Tibial nerve (tissue), 4 donors: Measurements from ENCODE around the gene BANP. TPM values are rescaled to one million over a fixed set of nuclear protein-coding genes. Genes with fewer than 3 reads are reported as not detected.
"Not testable (repeated sequence)": the region's sequence is repeated elsewhere in the genome, so short reads cannot be mapped to it uniquely, and the experiment has no call there.

Source experiments
- DNase-seq, 2 donors: peaks; one replicate each; pipeline ENCODE4 v3.0.0-alpha.2; 2019; ENCODE audit warnings: low spot score in 2 of 2
- H3K27ac ChIP-seq, 4 donors: fragments of 200-600 bp; sonication (generic) in 3 of 4; one replicate each; pipeline ENCODE4 v1.5.1; 2017 to 2019; ENCODE audit warnings: mild to moderate bottlenecking in 1 of 4
- H3K27me3 ChIP-seq, 2 donors: fragments of 200-600 bp; sonication (generic) in 1 of 2; one replicate each; pipeline versions ENCODE4 v1.5.1 to v1.6.0; 2017 to 2019
- H3K36me3 ChIP-seq, 3 donors: fragments of 200-600 bp; sonication (generic); one replicate each; pipeline ENCODE4 v1.5.1; 2018 to 2019
- H3K4me1 ChIP-seq, 4 donors: fragments of 200-600 bp; sonication (generic) in 3 of 4; one replicate each; pipeline ENCODE4 v1.5.1; 2017 to 2019
- H3K4me3 ChIP-seq, 4 donors: fragments of 200-600 bp; sonication (generic) in 3 of 4; one replicate each; pipeline ENCODE4 v1.5.1; 2017 to 2019; ENCODE audit warnings: mild to moderate bottlenecking in 1 of 4, moderate library complexity in 1 of 4
- H3K9me3 ChIP-seq, 4 donors: fragments of 200-600 bp; sonication (generic) in 3 of 4; one replicate each; pipeline ENCODE4 v1.5.1; 2017 to 2019
- EP300 ChIP-seq, 2 donors: sonication (generic); formaldehyde crosslinking; IDR thresholded peaks; one replicate each; pipeline ENCODE4 v1.6.1; 2017; ENCODE audit warnings: antibody characterized with exemption in 2 of 2, mild to moderate bottlenecking in 1 of 2
- POLR2A ChIP-seq, 2 donors: fragments of 450-650 bp; IDR thresholded peaks; one replicate each; pipeline ENCODE4 v1.6.1; 2017; ENCODE audit warnings: antibody characterized with exemption in 2 of 2, mild to moderate bottlenecking in 2 of 2, moderate library complexity in 2 of 2
- WGBS, 2 donors: methylation state at CpG; one replicate each; pipeline ENCODE4 v1.1.5; 2018; 5-methylcytosine and 5-hydroxymethylcytosine counted together
- small RNA-seq: library from RNA; depleted of rRNA; stranded (forward); fragments of <200 nt; gene quantifications from one replicate; pipeline ENCODE3, GENCODE V24; 2016
- total RNA-seq, 4 donors: library from RNA; depleted of rRNA; stranded (reverse); fragments of >200 nt; gene quantifications; one replicate each; pipeline ENCODE4 v1.1.0, GENCODE V29; 2016
- TF ChIP-seq, protein P1 (sequence below), 5 experiments: fragments of 200-600 bp in 3 of 5; fragments of 450-650 bp in 2 of 5; sonication (generic) in 3 of 5; IDR thresholded peaks; one replicate each; pipeline ENCODE4 v1.5.1; 2016 to 2019; ENCODE audit warnings: antibody characterized with exemption in 5 of 5, mild to moderate bottlenecking in 3 of 5, moderate library complexity in 2 of 5

The BANP gene
- total RNA-seq, 4 donors from 2014 or later, result 21.9 to 27.3 (median 24.6) TPM

DNA sequence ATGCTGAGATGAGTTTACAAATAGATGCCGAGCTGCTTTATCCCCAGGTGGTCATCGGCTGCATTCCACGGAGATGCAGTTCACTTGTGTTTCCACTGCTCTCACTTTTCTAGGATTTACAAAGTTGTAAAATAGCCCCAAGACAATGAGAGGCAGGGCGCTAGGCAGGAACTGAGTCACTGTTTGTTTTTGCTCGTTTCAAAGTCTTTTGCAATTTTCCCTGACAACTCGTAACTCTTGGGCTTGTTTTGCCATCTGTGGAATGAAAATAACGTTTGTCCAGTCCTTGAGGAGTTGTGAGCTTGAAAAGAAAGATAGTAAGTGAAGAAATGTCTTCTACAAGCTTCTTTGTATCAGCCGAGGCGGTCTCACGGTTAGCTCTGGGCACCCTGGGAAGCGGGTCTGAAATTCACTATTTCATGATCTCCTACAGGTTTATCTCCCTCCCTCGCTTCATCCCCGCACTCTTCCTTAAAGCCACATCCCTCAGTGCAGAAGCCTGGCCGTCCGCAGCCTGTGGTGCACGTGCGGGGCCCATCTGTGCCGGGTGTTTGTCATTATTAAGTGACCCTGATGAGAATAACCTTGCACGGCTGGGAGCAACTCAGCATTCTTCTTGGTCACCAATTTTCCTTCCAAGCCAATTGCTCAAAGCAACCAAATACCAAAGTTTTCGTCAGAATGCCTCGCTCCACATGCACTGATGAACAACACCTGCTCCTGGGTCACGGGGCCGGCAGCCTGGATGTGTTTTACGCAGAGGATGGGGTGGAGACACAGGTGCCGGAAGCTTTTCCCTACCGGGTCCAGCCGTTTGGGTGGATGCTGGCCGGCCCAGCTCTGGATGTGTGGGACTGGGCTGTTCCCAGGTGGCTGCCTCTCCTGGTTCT, 167.9 kb downstream of the BANP start:
- not testable (repeated sequence) for H3K27me3 ChIP-seq, H3K9me3 ChIP-seq, H3K4me1 ChIP-seq, H3K4me3 ChIP-seq, H3K36me3 ChIP-seq
- peak in 1 of 2 donors; percentile 34 for DNase-seq
- TF ChIP-seq EP300 (IDR thresholded peaks at IDR 0.05), result peak in 1 of 2 donors; percentile 26
- WGBS, 2 donors, result 45 to 54% methylated on average over 27 to 28 of the region's 28 CpGs
- H3K27ac ChIP-seq, result peak overlapping the region in 1 of 4 donors; percentile 38

DNA sequence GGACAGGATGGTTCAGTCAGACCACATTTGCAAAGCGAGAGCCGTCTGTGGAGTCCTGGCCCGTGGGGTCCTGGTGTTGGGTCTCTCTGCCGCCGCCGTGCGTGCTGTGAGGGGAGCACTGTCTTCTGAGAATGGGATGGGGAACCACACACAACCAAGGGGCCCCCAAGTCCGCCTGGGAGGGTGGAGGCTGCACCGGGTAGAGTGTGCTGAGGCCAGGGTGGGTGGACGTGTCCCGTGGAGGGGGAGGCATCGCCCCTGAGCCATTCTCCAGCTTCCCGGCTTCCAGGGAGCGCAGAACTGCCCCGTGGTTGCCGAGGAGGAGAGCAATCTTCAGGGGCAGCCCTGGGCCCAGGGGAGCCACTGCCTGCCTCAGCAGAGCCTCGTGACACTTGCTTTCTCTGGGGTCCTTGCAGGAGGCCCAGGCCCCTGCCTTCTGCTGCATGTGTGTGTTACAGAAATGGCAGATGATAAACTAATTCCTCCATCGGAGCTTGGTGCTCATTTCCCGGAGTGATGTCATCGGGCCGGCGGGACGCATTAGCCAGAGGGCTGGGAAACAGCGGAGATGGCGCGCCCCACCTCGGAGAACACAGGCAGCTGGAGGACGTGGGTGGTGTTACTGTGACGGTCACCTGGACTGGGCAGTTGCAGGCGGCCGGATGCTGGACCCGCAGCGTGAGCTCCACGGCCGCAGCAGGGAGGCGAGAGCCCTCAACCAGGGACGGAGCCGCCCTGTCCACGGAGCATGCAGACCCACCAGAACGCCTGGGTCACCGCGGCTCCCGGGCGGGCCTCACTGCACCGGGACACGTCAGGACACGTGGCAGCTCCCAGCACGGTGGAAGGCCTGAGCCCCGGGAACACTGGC, 168.9 kb downstream of the BANP start:
- H3K27ac ChIP-seq, result peak overlapping the region in 1 of 4 donors; percentile 38
- H3K9me3 ChIP-seq, DNase-seq, H3K27me3 ChIP-seq, H3K36me3 ChIP-seq, H3K4me1 ChIP-seq, H3K4me3 ChIP-seq: not testable (repeated sequence)
- WGBS, 2 donors, result 85 to 89% methylated on average over 34 to 42 of the region's 49 CpGs

DNA sequence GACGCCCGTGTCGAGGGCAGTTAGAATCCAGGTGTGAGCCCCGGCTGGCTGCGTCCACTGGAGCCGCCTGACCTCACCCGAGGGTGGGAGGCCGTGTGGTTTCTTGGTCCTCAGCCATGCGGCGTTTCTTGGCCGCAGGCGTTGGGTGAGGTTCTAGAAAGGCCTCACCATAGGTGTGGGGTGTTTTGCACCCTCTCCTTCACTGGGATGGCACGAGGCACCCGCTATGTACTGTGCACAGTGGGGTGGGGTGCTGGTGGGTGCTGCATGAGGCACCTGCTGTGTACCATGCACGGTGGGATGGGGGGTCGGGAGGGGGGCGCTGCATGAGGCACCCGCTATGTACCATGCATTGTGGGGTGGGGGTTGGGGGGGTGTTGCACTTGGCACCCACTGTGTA, 169.6 kb downstream of the BANP start:
- TF ChIP-seq EP300 (IDR thresholded peaks at IDR 0.05) (no peak), POLR2A (IDR thresholded peaks at IDR 0.05) (no peak)
- TF ChIP-seq, protein P1, sequence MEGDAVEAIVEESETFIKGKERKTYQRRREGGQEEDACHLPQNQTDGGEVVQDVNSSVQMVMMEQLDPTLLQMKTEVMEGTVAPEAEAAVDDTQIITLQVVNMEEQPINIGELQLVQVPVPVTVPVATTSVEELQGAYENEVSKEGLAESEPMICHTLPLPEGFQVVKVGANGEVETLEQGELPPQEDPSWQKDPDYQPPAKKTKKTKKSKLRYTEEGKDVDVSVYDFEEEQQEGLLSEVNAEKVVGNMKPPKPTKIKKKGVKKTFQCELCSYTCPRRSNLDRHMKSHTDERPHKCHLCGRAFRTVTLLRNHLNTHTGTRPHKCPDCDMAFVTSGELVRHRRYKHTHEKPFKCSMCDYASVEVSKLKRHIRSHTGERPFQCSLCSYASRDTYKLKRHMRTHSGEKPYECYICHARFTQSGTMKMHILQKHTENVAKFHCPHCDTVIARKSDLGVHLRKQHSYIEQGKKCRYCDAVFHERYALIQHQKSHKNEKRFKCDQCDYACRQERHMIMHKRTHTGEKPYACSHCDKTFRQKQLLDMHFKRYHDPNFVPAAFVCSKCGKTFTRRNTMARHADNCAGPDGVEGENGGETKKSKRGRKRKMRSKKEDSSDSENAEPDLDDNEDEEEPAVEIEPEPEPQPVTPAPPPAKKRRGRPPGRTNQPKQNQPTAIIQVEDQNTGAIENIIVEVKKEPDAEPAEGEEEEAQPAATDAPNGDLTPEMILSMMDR (IDR thresholded peaks at IDR 0.05), result no peak
- WGBS, 2 donors, result 94 to 97% methylated on average over 16 of the region's 18 CpGs
- Histone ChIP-seq H3K36me3 (no peaks in the 10 kb centered on the region), H3K9me3 (no peaks in the 10 kb centered on the region), H3K4me1 (peaks cover 0 to 4% (median 0%) of the 10 kb centered on the region in 4 donors), H3K27me3 (peaks cover 0 to 3% of the 10 kb centered on the region in 2 donors), H3K4me3 (no peak overlapping the region), H3K27ac (no peak overlapping the region)
- no peak for DNase-seq

DNA sequence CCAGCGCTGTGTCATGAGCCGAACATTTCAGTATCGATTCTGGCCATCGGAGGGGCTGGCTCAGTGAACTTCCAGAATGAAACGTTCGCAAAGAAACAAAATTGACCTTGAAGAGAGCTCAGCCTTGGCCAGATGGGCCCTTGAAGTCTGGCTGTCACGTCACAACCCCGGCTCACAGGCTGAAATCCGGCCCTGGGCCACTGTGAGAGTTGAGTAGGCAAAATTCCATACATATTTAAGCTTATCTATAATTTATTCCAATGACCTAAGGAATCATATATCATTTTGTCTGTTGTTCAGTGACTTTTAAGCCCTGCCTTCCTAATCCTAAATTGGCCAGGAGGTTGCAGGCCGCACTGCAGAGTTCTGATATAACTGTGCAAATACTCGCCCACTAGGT, 170.2 kb downstream of the BANP start:
- not testable (repeated sequence) for DNase-seq, H3K9me3 ChIP-seq, H3K36me3 ChIP-seq, H3K4me3 ChIP-seq, H3K27me3 ChIP-seq, H3K27ac ChIP-seq, H3K4me1 ChIP-seq
- WGBS, 2 donors, result 62 to 75% methylated on average over 11 of the region's 11 CpGs

DNA sequence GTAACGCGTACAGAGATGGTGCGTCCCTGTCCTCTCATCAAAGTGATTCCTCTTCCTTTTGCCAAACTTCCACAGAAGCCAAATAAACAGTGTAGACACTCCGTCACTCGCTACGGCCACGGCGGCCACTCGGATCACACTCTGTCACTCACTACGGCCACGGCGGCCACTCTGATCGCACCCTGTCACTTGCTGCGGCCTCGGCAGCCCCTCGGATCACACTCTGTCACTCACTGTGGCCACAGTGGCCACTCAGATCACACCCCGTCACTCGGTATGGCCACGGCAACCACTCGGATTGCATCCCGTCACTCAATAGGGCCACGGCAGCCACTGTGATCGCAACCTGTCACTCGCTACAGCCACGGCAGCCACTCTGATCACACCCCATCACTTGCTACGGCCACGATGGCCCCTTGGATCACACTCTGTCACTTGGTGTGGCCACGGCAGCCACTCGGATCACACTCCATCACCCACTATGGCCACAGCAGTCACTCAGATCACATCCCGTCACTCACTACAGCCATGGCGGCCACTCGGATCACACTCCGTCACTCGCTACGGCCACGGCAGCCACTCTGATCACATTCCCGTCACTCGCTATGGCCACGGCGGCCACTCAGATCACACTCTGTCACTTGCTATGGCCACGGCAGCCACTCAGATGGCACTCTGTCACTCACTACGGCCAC, 170.8 kb downstream of the BANP start:
- 89 to 94% methylated on average over 42 of the region's 42 CpGs for WGBS, 2 donors
- Histone ChIP-seq H3K9me3 (no peaks in the 10 kb centered on the region), H3K27ac (no peak overlapping the region), H3K4me1 (peaks cover 0 to 4% (median 0%) of the 10 kb centered on the region in 4 donors), H3K36me3 (no peaks in the 10 kb centered on the region), H3K4me3 (no peak overlapping the region), H3K27me3 (no peaks in the 10 kb centered on the region)
- TF ChIP-seq EP300 (IDR thresholded peaks at IDR 0.05) (no peak), POLR2A (IDR thresholded peaks at IDR 0.05) (no peak)
- TF ChIP-seq, protein P1 (IDR thresholded peaks at IDR 0.05), result no peak
- no peak for DNase-seq

Small RNAs within 50 kb of the gene (small RNA-seq; reads per million reads assigned to genes)
- not detected for gene AC127455.1

Other genes with a start within 250 kb of the BANP start
- gene KLHDC4, start 185.4 kb upstream of the BANP start, total RNA-seq, result 10 to 100 TPM; 26.9 to 61.5 (median 42.5) TPM
- gene SLC7A5, start 81.9 kb upstream of the BANP start, total RNA-seq, result 1 to 10 TPM; 5.5 to 6.6 (median 6.0) TPM
- not detected for gene CA5A, start 14.9 kb upstream of the BANP start, total RNA-seq